ENCODE data around the gene GTF2F1.
"Not testable (repeated sequence)": the region's sequence is repeated elsewhere in the genome, so short reads cannot be mapped to it uniquely, and the experiment has no call there.

The GTF2F1 gene

DNA sequence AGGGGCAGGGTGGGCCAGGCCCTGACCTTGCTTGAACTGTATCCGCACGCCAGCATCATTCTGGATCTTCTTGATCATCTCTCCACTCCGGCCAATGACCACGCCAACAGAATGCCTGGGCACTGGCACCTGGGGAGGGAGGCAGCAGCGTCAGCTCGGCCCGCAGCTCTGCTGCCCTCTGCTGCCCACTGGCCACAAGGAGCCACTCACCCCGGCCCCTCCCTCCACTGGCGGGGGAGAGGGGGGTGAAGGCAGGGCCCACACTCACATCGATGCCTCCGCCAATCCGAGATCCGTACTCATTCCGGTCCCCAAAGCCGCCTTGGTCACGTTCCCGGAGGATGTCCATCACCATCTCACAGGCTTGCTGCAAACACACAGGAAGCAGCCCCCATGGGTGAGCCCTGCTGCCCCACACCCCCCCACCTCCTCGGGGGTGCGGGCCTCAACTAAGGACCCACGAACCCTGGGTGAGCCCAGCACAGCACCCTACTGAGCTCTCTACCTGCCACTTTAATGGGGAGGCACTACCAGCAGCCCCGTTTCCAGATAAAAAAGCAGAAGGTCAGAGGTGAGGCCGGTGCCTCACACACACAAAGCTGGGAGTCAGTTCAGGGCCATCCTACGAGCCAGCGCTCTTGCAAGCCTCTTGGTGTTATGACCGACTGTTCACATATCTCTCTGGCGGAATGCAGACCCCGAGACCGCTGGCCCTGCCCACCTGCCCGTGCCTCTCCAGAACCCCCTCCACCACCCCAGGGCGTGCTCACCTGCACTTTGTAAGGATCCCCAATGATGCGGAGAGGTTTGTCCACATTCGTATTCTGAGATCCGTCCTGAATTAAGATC is 25.0 kb upstream of the GTF2F1 start:
- no peak for DNase-seq (ENCODE audit: low read depth in 3 of 3)

DNA sequence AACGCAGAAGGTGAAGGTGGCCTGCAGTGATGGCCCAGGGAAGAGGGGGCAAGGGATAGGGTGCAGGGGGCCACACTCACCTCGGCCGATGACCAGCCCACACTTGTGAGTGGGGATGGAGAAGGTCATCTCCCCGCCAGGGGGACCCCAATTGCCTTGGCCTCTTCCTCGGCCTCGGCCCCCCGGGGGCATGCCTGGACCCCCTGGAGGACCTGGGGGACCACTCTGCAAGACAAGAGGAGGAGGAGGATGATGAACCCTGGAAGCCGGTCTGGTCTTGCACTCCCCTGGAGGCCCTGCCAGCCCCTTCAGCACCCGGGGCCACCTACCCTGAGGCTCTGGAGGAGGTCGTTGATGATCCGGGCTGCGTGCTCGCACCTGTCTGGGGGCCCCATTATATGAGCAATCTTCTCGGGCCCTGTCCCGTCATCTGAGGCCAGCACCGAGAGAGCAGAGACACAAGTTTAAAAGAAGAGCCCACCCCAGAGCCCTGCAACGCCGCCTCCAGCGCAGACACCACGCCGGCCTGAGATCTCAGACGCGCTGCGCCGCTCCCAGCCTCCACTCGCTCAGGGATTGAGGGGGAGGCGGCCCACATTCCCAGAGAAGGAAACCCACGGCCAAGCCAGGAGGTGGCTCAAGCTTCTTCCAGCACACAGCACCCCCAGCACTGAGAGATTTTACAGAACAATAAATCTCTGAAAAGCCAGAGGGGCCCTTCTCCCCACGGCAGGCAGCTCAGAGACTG is 23.9 kb upstream of the GTF2F1 start:
- no peak for DNase-seq (ENCODE audit: low read depth in 3 of 3)

DNA sequence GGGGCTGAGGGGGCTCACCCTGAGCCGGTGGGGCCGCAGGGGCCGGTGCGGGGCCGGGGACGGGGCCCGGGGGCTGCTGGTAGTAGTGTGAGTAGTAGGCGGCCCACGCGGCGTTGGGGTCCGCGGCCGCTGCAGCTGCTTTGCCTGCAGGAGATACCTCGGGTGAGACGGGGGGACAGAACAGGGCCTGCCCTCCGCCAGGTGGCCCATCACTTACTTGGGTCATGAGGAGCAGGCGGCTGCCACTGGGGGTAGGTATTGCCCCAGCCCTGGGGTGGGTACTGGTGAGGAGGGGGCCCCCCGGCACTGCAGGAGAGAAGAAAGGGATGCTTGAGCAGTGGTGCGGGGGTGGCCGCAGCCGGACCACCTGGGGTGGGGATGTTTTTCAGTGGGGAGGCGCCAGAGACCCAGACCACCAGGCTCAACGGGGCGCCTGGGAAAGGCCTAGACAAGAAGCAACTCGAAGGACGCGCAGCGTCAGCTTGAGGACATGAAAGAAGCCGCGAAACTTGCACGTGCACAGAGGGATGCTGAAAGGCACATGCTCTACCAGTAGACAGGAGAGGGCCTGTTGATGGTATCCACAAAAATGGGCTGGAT is 22.7 kb upstream of the GTF2F1 start:
- DNase-seq (ENCODE audit: low read depth in 3 of 3): no peak

DNA sequence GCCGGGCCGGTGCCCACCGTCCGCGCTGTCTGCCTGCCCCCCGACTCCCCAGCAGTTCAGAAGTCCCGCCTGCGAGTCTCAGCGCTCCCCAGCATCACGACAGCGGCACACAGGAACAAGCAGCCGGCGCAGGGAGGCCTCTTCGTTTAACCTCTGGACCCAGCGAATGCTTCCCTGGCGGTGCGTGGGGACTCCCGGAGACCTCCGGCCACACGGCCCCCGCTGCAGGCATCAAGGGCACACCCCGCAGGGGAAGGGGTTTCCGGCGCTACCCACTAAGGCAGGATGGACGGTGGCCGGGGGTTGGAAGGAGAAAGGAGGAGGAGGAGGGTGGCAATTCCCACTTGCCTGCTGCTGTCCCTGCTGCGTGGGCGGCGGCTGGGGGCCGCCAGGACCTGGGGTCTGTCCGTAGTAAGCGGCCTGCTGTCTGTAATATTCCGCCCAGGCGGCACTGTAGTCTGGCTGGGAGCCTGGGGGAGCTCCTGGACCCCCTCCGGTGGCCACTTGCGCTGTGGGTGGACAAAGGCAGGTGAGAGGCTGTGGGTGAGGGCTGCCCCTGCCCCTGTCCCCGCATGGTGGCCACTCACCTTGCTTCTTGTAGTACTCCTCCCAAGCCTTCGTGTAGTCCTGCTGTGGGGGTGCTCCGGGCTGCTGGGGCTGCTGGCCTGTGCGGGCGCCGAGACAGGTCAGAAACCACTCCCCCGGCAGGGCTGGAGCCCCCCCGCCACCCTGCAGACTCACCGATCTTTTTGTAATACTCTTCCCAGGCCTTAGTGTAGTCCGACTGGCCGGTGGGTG is 22.0 kb upstream of the GTF2F1 start:
- no peak for DNase-seq (ENCODE audit: low read depth in 3 of 3)

DNA sequence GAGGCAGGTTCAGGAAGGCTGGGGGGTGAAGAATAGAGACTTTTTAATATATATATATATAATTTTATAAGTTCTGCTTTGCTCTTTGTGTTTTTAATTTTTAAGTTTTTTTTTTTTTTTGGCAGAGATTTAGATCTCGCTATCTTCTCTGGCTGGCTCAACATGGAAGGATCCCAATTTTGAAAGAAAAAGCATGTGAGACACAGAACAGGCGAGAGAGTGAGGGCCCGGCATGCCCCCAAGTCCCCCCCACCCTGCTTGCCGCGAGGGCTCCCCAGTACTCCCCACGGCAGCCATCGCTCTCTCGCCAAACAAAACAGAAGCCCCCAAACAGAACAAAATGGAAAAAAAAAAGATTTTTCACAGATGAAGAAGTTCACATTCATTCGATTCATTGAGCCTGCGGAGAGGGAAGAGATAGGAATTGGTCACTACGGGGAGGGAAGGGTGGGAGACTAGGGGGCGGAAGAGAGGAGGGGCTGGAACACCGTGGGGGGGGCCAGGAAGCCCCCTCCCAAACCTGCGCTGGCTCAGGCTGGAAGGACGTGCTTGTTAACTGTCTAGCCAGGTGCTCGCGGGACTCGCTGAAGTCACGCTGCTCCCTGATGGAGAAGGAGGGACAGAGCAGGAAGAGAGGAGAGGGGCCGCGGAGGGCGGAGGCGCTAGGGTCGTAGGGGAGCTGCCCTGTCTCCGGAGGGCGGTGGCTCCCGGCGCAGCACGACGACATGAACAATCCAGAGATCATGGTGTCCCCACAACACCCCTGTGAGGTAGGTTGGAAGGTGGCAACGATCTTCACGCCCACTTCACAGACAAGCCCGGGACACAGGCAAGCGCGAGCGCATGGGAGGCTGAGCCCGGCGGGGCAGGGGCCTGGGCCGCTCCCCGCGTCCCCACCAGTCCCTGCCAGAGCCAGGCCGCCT is 21.0 kb upstream of the GTF2F1 start:
- DNase-seq (ENCODE audit: low read depth in 3 of 3): no peak

DNA sequence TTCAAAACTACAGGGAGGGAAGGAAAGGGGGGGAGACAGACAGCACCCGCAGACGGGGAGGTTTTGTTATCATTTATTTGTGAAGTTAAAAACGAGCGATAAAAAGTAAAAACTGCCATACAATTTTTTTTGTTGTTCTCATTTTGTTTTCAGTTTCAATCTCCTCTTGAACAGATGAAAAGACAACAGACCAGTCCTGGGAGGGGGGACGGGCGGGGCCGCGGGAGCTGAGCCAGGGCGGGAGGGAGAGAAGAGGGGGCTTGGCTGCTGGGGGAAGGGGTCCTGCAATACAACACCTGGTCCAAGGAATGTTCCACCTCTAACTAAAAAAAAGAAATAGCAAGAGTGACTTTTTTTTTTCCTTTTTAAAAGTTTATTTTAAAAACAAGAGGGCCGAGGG is 20.3 kb upstream of the GTF2F1 start:
- DNase-seq (ENCODE audit: low read depth in 3 of 3): no peak

DNA sequence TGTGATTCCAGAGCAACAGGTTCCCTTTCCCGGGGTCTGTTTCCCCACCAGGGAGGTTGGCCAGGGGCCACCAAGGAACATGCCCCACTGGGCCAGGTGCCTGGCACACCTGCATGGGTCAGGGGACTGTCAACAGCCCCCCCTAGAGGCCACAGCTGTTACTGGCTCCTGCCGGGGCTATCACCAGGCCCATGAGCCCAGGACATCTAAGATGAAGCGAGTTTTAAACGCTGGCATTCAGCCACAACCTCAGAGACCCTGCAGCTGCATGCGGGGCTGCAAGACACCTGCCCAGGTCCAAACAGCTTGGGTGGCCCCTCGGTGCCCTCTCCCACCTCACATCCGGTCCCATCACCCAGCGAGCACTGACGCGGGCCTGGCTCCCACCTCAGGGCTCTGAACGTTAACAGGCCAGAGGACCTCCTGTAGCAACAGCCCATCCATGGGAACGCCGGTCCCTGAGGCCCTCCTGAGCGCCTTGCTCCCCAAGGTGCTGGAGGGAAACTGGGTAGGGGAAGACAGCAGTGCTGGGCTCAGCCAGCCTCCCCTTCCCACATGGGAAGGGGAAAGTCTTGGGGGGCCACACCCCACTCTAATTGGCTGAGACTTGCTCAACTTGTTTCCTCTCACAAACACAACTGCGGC is 19.6 kb upstream of the GTF2F1 start:
- peak in 2 of 3 experiments; percentile 35 to 54 for DNase-seq (ENCODE audit: low read depth in 3 of 3)

DNA sequence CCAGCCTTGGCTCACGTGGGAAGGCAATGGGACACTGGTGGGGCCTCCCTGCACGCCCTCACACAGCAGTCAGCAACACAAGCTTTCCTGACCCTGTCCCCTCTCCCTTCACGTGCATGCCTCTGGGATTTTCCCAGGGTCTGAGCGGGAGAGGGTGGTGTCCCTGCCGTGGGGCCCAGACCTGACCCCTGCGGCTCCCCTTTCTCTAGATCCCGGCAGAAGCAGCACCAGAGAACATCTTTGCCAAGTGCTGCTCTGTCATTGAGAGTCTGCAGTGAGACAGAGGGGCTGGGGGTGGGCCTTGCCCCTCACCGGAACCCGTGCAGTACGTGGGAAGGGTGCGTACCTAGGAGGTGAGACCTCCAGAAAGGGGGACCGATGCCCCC is 19.1 kb upstream of the GTF2F1 start:
- no peak for DNase-seq (ENCODE audit: low read depth in 3 of 3)

DNA sequence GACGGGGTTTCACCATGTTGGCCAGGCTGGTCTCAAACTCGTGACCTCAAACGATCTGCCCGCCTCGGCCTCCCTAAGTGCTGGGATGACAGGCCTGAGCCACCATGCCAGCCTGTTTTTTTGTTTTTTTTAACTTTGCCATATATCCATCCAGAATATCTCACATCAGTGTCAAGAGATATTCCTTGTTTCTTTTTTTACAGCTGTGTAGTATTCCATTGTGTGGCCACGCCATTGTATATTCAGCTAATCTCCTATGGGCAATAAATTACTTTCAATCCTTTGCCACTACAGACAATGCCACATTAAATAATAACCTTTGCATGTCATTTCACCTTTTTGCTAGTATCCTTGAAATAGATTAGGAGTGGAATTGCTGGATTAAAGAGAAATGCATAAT is 16.4 kb upstream of the GTF2F1 start:
- no peak for DNase-seq (ENCODE audit: low read depth in 3 of 3)

DNA sequence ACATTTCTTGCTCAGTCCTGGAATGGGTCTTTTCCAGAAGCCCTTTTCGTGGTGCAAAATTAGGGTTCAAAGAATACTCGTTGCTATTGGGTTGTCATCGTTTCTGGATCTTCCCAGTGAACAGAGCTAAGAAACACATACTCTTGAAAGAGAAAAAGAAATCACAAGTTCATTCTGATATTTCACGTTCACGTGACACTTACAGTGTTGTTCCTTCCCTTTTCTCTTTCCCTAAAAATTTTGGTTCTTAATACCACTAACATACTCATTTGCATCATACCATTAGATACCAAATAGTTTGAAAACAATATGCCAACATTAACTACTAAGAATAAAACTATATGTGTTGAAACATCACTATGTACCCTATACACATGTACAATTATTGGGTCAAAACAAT is 13.4 kb upstream of the GTF2F1 start:
- no peak for DNase-seq (ENCODE audit: low read depth in 3 of 3)

DNA sequence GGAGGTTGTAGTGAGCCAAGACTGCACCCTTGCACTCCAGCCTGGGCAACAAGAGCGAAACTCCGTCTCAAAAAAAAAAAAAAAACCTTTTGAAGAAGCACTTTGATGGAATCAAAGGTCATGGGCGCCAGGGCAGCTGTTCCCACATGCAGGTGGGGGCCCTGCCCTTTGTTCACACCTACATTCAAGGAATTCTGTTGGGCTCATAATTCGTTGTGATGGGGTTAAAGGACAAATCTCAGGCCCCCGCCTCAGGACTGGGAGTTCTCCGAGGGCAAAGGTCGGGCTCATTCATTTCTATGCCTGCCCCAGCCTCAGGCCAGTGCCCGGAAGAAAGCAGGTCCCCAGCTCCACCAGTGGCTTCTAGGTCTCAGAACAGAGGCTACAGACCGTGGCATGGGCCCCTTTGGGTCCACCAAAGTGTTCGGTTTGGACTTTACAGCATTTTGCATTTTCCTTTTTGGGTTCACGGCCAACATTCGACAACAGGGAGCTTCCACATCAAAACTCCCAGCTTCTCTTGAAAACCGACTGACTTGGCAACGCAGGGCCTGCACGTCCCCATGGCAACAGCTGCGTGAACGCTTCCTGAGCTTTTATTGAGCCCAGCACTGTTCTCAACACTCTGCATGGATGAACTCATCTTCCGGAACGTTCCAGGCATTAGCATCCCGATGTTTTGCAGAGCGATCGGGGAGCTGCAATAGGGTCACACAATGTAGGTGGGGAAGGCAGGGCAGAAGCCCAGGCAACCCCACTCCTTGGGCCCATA is 10.1 kb upstream of the GTF2F1 start:
- DNase-seq (ENCODE audit: low read depth in 3 of 3): no peak

DNA sequence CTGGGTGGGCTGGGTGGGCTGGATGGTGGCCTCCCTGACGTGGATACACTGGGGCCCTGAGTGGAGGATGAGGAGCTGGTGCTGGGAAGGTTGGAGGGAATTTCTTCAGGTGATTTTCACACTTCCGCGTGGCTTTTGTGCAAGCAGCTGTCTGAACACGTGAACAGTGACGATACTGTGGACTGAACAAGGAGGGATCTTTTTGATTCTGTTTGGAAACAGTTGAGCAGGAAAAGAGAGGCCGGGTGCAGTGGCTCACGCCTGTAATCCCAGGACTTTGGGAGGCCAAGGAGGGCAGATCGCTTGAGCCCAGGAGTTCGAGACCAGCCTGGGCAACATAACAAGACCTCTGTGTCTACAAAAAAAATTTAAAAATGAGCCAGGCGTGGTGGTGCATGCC is 9.1 kb upstream of the GTF2F1 start:
- no peak for DNase-seq (ENCODE audit: low read depth in 3 of 3)

DNA sequence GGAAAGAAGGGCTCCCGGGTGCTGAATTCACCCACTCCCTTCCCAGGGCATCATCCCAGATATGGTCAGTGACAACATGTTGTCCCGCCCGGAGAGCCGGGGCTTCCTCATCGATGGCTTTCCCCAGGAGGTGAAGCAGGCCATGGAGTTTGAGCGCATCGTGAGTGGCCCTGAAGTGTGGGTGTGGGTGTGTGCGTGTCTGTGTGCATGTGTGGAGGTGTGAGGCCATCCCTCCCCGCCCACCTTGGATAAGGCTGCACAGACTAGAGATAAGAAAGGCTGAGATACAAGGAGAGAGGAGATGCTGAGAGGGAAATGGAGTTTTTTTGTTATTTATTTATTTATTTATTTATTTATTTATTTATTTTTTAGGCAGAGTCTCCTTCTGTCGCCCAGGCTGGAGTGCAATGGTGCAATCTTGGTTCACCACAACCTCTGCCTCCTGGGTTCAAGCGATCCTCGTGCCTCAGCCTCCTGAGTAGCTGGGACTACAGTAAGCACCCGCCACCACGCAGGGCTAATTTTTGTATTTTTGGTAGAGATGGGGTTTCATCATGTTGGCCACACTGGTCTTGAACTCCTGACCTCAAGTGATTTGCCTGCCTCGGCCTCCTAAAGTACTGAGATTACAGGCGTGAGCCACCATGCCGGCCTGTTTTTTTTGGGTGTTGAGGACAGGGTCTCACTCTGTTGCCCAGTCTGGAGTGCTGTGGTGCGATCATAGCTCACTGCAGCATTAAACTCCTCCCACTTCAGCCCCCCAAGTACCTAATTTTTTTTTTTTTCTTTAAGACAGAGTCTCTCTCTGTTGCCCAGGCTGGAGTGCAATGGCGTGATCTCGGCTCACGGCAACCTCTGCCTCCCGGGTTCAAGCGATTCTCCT is 7.3 kb upstream of the GTF2F1 start:
- DNase-seq (ENCODE audit: low read depth in 3 of 3): not testable (repeated sequence)

DNA sequence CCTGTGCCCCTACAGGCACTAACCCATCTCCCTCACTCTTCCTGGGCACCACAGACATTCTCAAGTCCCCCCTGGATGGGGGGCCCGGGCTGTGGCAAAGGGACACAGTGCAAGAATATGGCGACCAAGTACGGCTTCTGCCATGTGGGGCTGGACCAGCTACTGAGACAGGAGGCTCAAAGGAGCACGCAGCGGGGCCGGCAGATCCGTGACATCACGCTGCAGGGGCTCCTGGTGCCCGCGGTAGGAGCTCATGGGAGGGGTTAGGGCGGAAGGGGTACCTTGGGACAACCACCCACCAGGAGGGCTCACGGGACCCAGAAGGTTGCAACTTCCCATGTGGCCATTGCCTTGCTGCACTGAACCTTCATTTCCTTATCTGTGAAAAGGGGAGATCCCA is 3.3 kb upstream of the GTF2F1 start:
- DNase-seq (ENCODE audit: low read depth in 3 of 3): no peak

DNA sequence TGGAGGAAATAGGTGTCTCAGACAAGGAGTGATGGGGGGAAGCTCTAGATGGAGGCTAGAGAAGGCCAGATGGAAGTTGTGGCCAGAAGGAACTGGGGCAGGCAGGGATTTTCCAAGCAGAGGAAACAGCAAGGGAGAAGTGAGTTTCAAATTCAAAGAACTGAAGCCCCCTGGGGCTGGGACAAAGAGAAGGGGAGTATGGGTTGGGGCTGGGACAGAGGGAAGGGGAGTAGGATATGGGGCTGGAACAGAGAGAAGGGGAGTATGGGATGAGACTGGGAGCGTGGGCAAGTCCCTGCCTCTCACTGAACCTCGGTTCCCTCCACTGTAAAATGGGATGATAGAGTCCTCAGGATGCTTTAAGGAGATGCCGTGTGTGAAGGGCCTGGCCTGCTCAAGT is 1.9 kb upstream of the GTF2F1 start:
- DNase-seq (ENCODE audit: low read depth in 3 of 3): no peak

DNA sequence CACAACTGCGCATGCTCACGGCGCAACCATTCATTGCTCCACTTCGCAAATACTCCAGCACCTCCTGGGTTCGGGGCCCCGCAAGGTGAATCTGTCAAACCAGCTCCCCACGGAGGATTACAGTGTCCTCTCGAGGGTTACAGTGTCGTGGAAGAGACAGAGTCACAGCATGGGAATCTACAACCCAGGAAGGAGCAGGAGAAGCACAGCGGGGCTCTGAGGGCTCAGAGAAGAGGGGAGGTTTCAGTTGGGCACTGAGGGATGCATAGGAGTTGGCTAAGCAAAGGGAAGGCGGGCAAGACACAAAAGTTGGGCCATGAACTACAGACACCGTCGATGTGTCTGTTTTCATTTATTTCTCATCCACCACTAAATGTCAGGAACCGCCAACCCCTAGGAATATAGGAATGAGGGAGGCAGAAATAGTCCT is 1.0 kb upstream of the GTF2F1 start:
- peak in 1 of 3 experiments; percentile 77 for DNase-seq (ENCODE audit: low read depth in 3 of 3)

DNA sequence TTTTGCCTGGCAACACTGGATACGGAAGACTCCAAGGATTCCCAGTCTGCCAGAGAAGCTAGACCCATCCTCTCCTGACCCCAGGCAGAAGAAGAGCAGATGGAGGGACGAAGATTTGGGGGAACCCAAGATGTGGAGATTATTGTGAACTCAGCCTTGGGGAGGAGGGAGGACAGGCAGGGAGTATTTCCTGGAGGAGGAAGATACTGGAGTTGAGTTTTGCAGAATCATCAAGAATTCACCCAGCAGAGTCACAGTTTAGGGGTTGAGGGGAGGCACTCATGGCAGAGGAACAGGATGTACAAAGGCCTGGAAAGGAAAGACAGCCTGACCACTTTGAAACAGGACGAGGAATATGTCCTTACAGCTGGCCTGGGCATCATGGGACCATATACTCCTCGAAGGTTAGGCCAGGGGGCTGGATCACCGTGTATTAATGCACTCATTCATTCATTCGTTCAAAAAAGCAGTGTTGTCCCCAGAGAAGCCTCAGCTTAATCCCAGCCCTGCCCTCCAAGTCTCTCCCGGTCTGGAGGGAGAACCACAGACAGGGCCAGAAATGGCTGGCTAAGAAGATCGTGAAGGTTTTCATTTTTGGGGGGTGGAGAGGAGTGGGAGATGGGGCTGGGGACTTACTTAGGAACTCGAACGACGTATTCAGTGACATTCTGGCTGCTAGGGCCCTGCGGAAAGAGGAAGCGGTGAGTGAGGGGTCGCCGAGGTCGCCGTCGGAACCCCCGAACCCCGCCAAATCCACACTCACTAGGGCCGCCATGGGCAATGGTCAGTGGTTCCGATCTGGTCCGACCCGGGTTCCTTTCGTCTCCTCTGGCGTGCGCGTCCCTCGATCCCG is 517 bp downstream of the GTF2F1 start:
- DNase-seq (ENCODE audit: low read depth in 3 of 3): no peak

DNA sequence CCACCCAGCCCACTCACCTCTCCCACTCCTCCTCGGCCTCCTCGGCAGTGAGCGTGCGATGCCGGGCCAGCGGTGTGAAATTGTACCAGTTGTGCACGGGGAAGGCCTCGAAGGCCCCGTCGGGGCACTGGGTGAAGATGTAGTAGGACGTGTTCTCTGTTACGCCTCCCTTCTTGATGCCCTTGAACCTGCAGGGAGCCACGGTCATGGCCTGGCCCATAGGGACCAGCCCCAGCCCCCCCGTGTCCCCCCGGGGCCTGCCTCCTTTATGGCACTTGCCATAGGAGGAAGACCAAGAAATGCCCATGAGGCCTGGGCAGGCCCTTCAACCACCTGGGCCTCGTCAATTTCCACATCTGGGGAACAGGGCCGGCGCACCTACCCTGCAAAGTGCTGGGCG is 5.6 kb downstream of the GTF2F1 start:
- DNase-seq (ENCODE audit: low read depth in 3 of 3): no peak

Measured in stimulated activated CD4-positive, alpha-beta T cell treated with anti-CD3 and anti-CD28 coated beads, TNF-alpha, amount 100 ng/mL, for 24 hours (primary cell).